Measurements from ENCODE around the gene MRPL55. TPM values are rescaled to one million over a fixed set of nuclear protein-coding genes. Genes with fewer than 3 reads are reported as not detected.

MRPL55 gene
- total RNA-seq, 1 experiment from 2014 or later, result 76.6 TPM

- Histone ChIP-seq H3K9me3 (ENCODE audit: low read length) (no peaks in the 10 kb centered on the region), H3K4me2 (ENCODE audit: low read depth, low read length, poor library complexity, severe bottlenecking) (no peak within 1 kb of the TSS), H3K9me2 (replicated peaks; ENCODE audit: insufficient read depth, low read length) (no peaks in the 10 kb centered on the region), H3K4me3 (ENCODE audit: low read length) (no peak within 1 kb of the TSS), H3K27ac (ENCODE audit: low read length) (no peak within 1 kb of the TSS), H4K20me1 (ENCODE audit: insufficient read depth, low read depth, low read length) (0 out of 2 replicates have a peak, but pooled peaks cover 5% of the 10 kb centered on the region), H3K4me1 (ENCODE audit: low read length) (no peaks in the 10 kb centered on the region), H3K27me3 (ENCODE audit: low read length) (no peaks in the 10 kb centered on the region), H3K9ac (ENCODE audit: low read length) (no peak within 1 kb of the TSS), H2AFZ (ENCODE audit: low read length) (no peak within 1 kb of the TSS), H3K36me3 (ENCODE audit: insufficient read depth, low read length) (no peaks in the 10 kb centered on the region), H3K79me2 (ENCODE audit: low read length) (peaks cover 16% of the 10 kb centered on the region; the same call in 1 of the 2 replicates)
- DNase-seq, result no peak
Measured at GRCh38 chr1:228149406-228150119, 40.5 kb upstream of the MRPL55 start, which contains the start of gene GJC2. Gene GJC2, plus strand, starts transcription at chr1:228149930. Its CDS starts 7,829 bp downstream, at chr1:228157759.

DNA sequence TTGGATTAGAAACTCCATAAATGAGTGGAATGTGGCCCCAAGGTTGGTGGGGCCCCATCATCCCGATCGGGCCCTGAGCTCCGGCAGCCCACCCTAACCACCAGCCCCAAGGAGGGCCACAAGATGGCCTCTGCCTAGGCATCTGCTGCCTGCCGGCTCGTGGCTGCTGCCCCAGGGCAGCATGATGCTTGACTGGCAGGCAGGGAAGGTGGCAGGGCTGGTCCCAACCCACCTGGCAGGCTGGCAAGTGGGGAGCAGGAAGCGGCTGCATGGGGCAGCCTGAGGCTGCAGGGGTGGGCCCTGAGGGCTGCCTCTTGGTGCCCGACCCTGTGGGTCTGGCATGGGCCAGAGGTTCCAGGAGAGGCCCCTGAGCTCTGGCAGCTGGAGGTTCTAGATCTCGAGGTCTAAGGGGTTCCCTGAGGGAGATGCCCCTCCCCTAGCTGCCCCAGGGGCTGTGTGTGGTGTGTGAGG lies 39.9 kb upstream of the MRPL55 start:
- no peak overlapping the region for H3K27ac ChIP-seq (ENCODE audit: low read length)
- H3K79me2 ChIP-seq (ENCODE audit: low read length), result peaks cover 22% of the 10 kb centered on the region
- no peak overlapping the region for H3K4me3 ChIP-seq (ENCODE audit: low read length)
- peaks cover 8% of the 10 kb centered on the region; the same call in 1 of the 2 replicates for H4K20me1 ChIP-seq (ENCODE audit: insufficient read depth, low read depth, low read length)
- no peaks in the 10 kb centered on the region for H3K4me1 ChIP-seq (ENCODE audit: low read length)
- no peak overlapping the region for H3K9ac ChIP-seq (ENCODE audit: low read length)
- H2AFZ ChIP-seq (ENCODE audit: low read length), result no peak overlapping the region
- no peaks in the 10 kb centered on the region for H3K27me3 ChIP-seq (ENCODE audit: low read length)
- no peak overlapping the region for H3K4me2 ChIP-seq (ENCODE audit: low read depth, low read length, poor library complexity, severe bottlenecking)
- H3K9me2 ChIP-seq (replicated peaks; ENCODE audit: insufficient read depth, low read length), result no peaks in the 10 kb centered on the region
- no peaks in the 10 kb centered on the region for H3K36me3 ChIP-seq (ENCODE audit: insufficient read depth, low read length)
- H3K9me3 ChIP-seq (ENCODE audit: low read length), result no peaks in the 10 kb centered on the region
- DNase-seq, result no peak

DNA sequence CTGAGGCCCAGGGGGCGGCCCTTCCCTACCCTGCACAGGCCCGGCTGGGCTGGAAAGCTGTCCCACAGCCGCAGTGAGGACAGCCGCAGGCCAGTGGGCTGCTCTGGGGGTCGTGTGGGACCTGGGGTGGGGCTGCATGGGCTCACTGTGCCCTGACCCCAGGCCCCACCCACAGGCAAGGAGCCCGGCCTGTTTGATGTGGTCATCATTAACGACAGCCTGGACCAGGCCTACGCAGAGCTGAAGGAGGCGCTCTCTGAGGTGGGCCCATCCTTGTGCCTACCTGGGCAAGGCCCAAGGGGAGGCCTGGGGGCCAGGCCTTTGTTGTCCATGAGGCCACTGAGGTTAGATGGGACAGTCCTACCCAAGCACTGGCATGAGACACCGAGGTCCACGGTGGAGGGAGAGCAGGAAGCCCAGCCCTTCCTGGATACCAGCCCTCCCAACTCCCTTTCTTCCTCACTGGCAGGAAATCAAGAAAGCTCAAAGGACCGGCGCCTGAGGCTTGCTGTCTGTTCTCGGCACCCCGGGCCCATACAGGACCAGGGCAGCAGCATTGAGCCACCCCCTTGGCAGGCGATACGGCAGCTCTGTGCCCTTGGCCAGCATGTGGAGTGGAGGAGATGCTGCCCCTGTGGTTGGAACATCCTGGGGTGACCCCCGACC lies 39.2 kb upstream of the MRPL55 start:
- Histone ChIP-seq H3K36me3 (ENCODE audit: insufficient read depth, low read length) (no peaks in the 10 kb centered on the region), H3K9me3 (ENCODE audit: low read length) (no peaks in the 10 kb centered on the region), H3K79me2 (ENCODE audit: low read length) (peaks cover 28% of the 10 kb centered on the region), H3K4me2 (ENCODE audit: low read depth, low read length, poor library complexity, severe bottlenecking) (no peak overlapping the region), H3K4me1 (ENCODE audit: low read length) (no peaks in the 10 kb centered on the region), H3K4me3 (ENCODE audit: low read length) (no peak overlapping the region), H3K27ac (ENCODE audit: low read length) (no peak overlapping the region), H2AFZ (ENCODE audit: low read length) (no peak overlapping the region), H3K9me2 (replicated peaks; ENCODE audit: insufficient read depth, low read length) (no peaks in the 10 kb centered on the region), H3K9ac (ENCODE audit: low read length) (no peak overlapping the region), H3K27me3 (ENCODE audit: low read length) (no peaks in the 10 kb centered on the region), H4K20me1 (ENCODE audit: insufficient read depth, low read depth, low read length) (peaks cover 15% of the 10 kb centered on the region; the same call in 1 of the 2 replicates)
- no peak for DNase-seq

DNA sequence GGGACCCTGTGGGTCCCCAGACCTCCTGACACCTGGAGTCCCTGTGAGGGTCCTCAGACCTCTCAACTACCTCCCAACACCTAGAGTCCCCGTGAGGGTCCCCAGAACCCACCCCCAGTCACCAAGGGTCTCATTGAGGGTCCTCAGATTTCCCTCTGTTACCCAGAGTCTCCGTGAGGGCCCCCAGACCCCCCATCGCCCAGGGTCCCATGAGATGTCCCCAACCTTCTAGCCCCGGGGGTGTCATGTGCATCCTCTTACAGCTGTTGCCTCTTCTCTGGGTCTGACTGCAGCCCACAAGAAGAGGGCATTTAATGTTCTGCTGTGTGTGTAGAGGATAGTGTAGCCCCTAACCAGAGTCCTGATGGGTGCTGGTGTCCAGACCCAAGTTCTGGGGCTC lies 38.7 kb upstream of the MRPL55 start:
- no peak overlapping the region for H3K4me3 ChIP-seq (ENCODE audit: low read length)
- no peaks in the 10 kb centered on the region for H3K36me3 ChIP-seq (ENCODE audit: insufficient read depth, low read length)
- H3K9ac ChIP-seq (ENCODE audit: low read length), result no peak overlapping the region
- H3K4me1 ChIP-seq (ENCODE audit: low read length), result no peaks in the 10 kb centered on the region
- no peaks in the 10 kb centered on the region for H3K9me2 ChIP-seq (replicated peaks; ENCODE audit: insufficient read depth, low read length)
- no peaks in the 10 kb centered on the region for H3K27me3 ChIP-seq (ENCODE audit: low read length)
- DNase-seq, result no peak
- H3K79me2 ChIP-seq (ENCODE audit: low read length), result peaks cover 34% of the 10 kb centered on the region
- H3K4me2 ChIP-seq (ENCODE audit: low read depth, low read length, poor library complexity, severe bottlenecking), result no peak overlapping the region
- no peaks in the 10 kb centered on the region for H3K9me3 ChIP-seq (ENCODE audit: low read length)
- no peak overlapping the region for H2AFZ ChIP-seq (ENCODE audit: low read length)
- H3K27ac ChIP-seq (ENCODE audit: low read length), result no peak overlapping the region
- peaks cover 18% of the 10 kb centered on the region for H4K20me1 ChIP-seq (ENCODE audit: insufficient read depth, low read depth, low read length)

DNA sequence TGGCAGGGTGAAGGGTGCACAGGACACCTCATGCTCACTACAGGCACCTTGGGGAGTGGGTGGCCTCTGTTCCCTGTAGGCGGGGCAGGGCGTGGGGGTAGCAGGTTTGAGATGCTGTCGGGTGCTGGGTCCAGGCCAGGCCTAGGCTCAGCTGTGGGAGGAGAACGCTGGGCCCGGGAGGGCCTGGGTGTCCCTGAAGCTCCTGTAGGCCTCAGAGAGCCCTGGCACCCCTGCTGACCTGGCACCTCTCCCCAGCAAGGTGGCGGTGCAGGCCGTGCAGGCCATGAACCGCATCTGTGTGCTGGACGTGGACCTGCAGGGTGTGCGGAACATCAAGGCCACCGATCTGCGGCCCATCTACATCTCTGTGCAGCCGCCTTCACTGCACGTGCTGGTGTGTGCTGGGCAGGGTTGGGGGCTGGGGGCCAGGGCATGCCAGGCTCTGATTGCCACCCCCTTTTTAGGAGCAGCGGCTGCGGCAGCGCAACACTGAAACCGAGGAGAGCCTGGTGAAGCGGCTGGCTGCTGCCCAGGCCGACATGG lies 38.1 kb upstream of the MRPL55 start:
- H3K36me3 ChIP-seq (ENCODE audit: insufficient read depth, low read length), result no peaks in the 10 kb centered on the region
- H2AFZ ChIP-seq (ENCODE audit: low read length), result no peak overlapping the region
- no peaks in the 10 kb centered on the region for H3K27me3 ChIP-seq (ENCODE audit: low read length)
- no peaks in the 10 kb centered on the region for H3K9me3 ChIP-seq (ENCODE audit: low read length)
- H3K9ac ChIP-seq (ENCODE audit: low read length), result no peak overlapping the region
- H3K4me2 ChIP-seq (ENCODE audit: low read depth, low read length, poor library complexity, severe bottlenecking), result no peak overlapping the region
- H3K4me1 ChIP-seq (ENCODE audit: low read length), result peaks cover 1% of the 10 kb centered on the region; the same call in 1 of the 2 replicates
- no peak overlapping the region for H3K27ac ChIP-seq (ENCODE audit: low read length)
- H4K20me1 ChIP-seq (ENCODE audit: insufficient read depth, low read depth, low read length), result peaks cover 18% of the 10 kb centered on the region
- DNase-seq, result no peak
- no peak overlapping the region for H3K4me3 ChIP-seq (ENCODE audit: low read length)
- H3K9me2 ChIP-seq (replicated peaks; ENCODE audit: insufficient read depth, low read length), result no peaks in the 10 kb centered on the region
- H3K79me2 ChIP-seq (ENCODE audit: low read length), result peaks cover 39% of the 10 kb centered on the region

- H3K4me2 ChIP-seq (ENCODE audit: low read depth, low read length, poor library complexity, severe bottlenecking), result no peak overlapping the region
Measured at GRCh38 chr1:228146417-228147150, 37.5 kb upstream of the MRPL55 start.

GRCh38 chr1:228145463-228146416 lies 36.6 kb upstream of the MRPL55 start:
- Histone ChIP-seq H3K4me3 (ENCODE audit: low read length) (no peak overlapping the region), H3K27ac (ENCODE audit: low read length) (no peak overlapping the region), H3K9ac (ENCODE audit: low read length) (no peak overlapping the region), H3K9me2 (replicated peaks; ENCODE audit: insufficient read depth, low read length) (no peaks in the 10 kb centered on the region), H3K4me1 (ENCODE audit: low read length) (peaks cover 14% of the 10 kb centered on the region), H3K79me2 (ENCODE audit: low read length) (peaks cover 54% of the 10 kb centered on the region), H3K4me2 (ENCODE audit: low read depth, low read length, poor library complexity, severe bottlenecking) (no peak overlapping the region), H3K9me3 (ENCODE audit: low read length) (no peaks in the 10 kb centered on the region), H3K27me3 (ENCODE audit: low read length) (no peaks in the 10 kb centered on the region), H2AFZ (ENCODE audit: low read length) (no peak overlapping the region), H4K20me1 (ENCODE audit: insufficient read depth, low read depth, low read length) (peaks cover 19% of the 10 kb centered on the region), H3K36me3 (ENCODE audit: insufficient read depth, low read length) (no peaks in the 10 kb centered on the region)
- DNase-seq, result no peak

More at GRCh38 chr1:228146417-228147150, 37.5 kb upstream of the MRPL55 start:
- no peak overlapping the region for H3K9ac ChIP-seq (ENCODE audit: low read length)
- no peak overlapping the region for H3K27ac ChIP-seq (ENCODE audit: low read length)
- peaks cover 45% of the 10 kb centered on the region for H3K79me2 ChIP-seq (ENCODE audit: low read length)
- no peak overlapping the region for H2AFZ ChIP-seq (ENCODE audit: low read length)
- no peak for DNase-seq
- no peaks in the 10 kb centered on the region for H3K27me3 ChIP-seq (ENCODE audit: low read length)
- peaks cover 18% of the 10 kb centered on the region for H4K20me1 ChIP-seq (ENCODE audit: insufficient read depth, low read depth, low read length)
- peaks cover 8% of the 10 kb centered on the region for H3K4me1 ChIP-seq (ENCODE audit: low read length)
- no peaks in the 10 kb centered on the region for H3K36me3 ChIP-seq (ENCODE audit: insufficient read depth, low read length)
- no peaks in the 10 kb centered on the region for H3K9me2 ChIP-seq (replicated peaks; ENCODE audit: insufficient read depth, low read length)
- no peaks in the 10 kb centered on the region for H3K9me3 ChIP-seq (ENCODE audit: low read length)
- no peak overlapping the region for H3K4me3 ChIP-seq (ENCODE audit: low read length)

Measured in Karpas-422 (cell line).